Neuronal stem cell (in vitro differentiated cells): ENCODE data around the gene PCDH19.
A peak's percentile ranks its signal among the peaks of the same experiment; 100 is the strongest.

Experiments
- DNase-seq: peaks from one replicate; pipeline ENCODE4 v3.0.0-alpha.2; 2013; ENCODE audit warnings: low spot score
- H2AFZ ChIP-seq: one replicate; pipeline ENCODE4 v1.6.1; 2013; ENCODE audit warnings: mild to moderate bottlenecking, low read length, inconsistent platforms
- H2AK5ac ChIP-seq: 2 replicates; pipeline ENCODE4 v1.6.1; 2013; ENCODE audit warnings: low read depth, mild to moderate bottlenecking, inconsistent platforms, low read length, moderate library complexity, mixed read lengths
- H2BK120ac ChIP-seq: 2 replicates; pipeline ENCODE4 v1.6.1; 2013; ENCODE audit warnings: low read depth, mild to moderate bottlenecking, inconsistent platforms, low read length, moderate library complexity, mixed read lengths
- H2BK12ac ChIP-seq: one replicate; pipeline ENCODE4 v1.6.1; 2013; ENCODE audit warnings: low read length, inconsistent platforms
- H2BK15ac ChIP-seq: 2 replicates; pipeline ENCODE4 v1.6.1; 2013; ENCODE audit warnings: mild to moderate bottlenecking, low read length, inconsistent platforms, mixed read lengths
- H2BK5ac ChIP-seq: one replicate; pipeline ENCODE4 v1.6.1; 2013; ENCODE audit warnings: inconsistent platforms, mild to moderate bottlenecking, low read length, moderate library complexity
- H3K14ac ChIP-seq: one replicate; pipeline ENCODE4 v1.6.1; 2013; ENCODE audit warnings: low read length, inconsistent platforms
- H3K18ac ChIP-seq: 2 replicates; pipeline ENCODE4 v1.6.1; 2013; ENCODE audit warnings: low read length, inconsistent platforms
- H3K23ac ChIP-seq: 2 replicates; pipeline ENCODE4 v1.6.1; 2013; ENCODE audit warnings: low read depth, mild to moderate bottlenecking, mixed read lengths, low read length, inconsistent platforms; ENCODE audit not compliant: poor library complexity
- H3K27ac ChIP-seq: replicated peaks from 3 replicates; pipeline ENCODE4 v1.5.1; 2013; ENCODE audit warnings: low read length, inconsistent platforms
- H3K27me3 ChIP-seq, 3 experiments: 2 replicates each; pipeline ENCODE4 v1.6.1; 2013; ENCODE audit warnings: low read length in 3 of 3, mild to moderate bottlenecking in 2 of 3, inconsistent platforms in 1 of 3, low read depth in 1 of 3, mixed read lengths in 1 of 3, moderate library complexity in 1 of 3; ENCODE audit not compliant: control insufficient read depth in 3 of 3, insufficient read depth in 3 of 3
- H3K36me3 ChIP-seq, 2 donors: replicated peaks in 1 of 2; 2 replicates each; pipeline ENCODE4 v1.6.1; 2013; ENCODE audit warnings: low read length in 2 of 2; ENCODE audit not compliant: control insufficient read depth in 2 of 2, insufficient read depth in 2 of 2
- H3K4ac ChIP-seq: 2 replicates; pipeline ENCODE4 v1.6.1; 2013; ENCODE audit warnings: inconsistent platforms, mild to moderate bottlenecking, low read length, moderate library complexity
- H3K4me1 ChIP-seq, 2 donors: 1 replicate in 1 of 2; 2 replicates in 1 of 2; pipeline ENCODE4 v1.6.1; 2013; ENCODE audit warnings: low read length in 2 of 2, low read depth in 1 of 2; ENCODE audit not compliant: control insufficient read depth in 2 of 2, insufficient read depth in 1 of 2
- H3K4me2 ChIP-seq: one replicate; pipeline ENCODE4 v1.6.1; 2013; ENCODE audit warnings: mild to moderate bottlenecking, low read length, inconsistent platforms; ENCODE audit not compliant: insufficient read depth, poor library complexity, severe bottlenecking
- H3K4me3 ChIP-seq, 2 donors: 2 replicates each; pipeline ENCODE4 v1.5.1; 2013; ENCODE audit warnings: low read length in 2 of 2, mild to moderate bottlenecking in 2 of 2, inconsistent platforms in 1 of 2, moderate library complexity in 1 of 2
- H3K79me1 ChIP-seq: one replicate; pipeline ENCODE4 v1.6.1; 2013; ENCODE audit warnings: low read depth, mild to moderate bottlenecking, inconsistent platforms, low read length, moderate library complexity
- H3K9ac ChIP-seq: one replicate; pipeline ENCODE4 v1.6.1; 2013; ENCODE audit warnings: mild to moderate bottlenecking, low read depth, low read length, inconsistent platforms; ENCODE audit not compliant: poor library complexity
- H3K9me3 ChIP-seq, 2 donors: replicated peaks in 1 of 2; 2 replicates each; pipeline versions ENCODE3 to v1.6.1; 2013; ENCODE audit warnings: low read length in 2 of 2, mild to moderate bottlenecking in 2 of 2, inconsistent platforms in 1 of 2, low read depth in 1 of 2, mixed read lengths in 1 of 2, moderate library complexity in 1 of 2; ENCODE audit not compliant: control insufficient read depth in 2 of 2, insufficient read depth in 1 of 2
- H4K8ac ChIP-seq: one replicate; pipeline ENCODE4 v1.6.1; 2013; ENCODE audit warnings: low read depth, mild to moderate bottlenecking, inconsistent platforms, low read length, moderate library complexity
- H4K91ac ChIP-seq: one replicate; pipeline ENCODE4 v1.6.1; 2013; ENCODE audit warnings: low read length, low read depth, mild to moderate bottlenecking, inconsistent platforms; ENCODE audit not compliant: poor library complexity
- WGBS, 2 donors: extraction: QIAGEN DNeasy Blood & Tissue Kit; methylation state at CpG; one replicate each; pipeline ENCODE4 v1.1.7; 2013; ENCODE audit warnings: missing lambda C conversion rate in 2 of 2, mixed read lengths in 1 of 2; ENCODE audit not compliant: insufficient read length in 2 of 2, insufficient replicate concordance in 1 of 2; ENCODE audit errors: extremely low coverage in 2 of 2; 5-methylcytosine and 5-hydroxymethylcytosine counted together

Gene PCDH19

DNA sequence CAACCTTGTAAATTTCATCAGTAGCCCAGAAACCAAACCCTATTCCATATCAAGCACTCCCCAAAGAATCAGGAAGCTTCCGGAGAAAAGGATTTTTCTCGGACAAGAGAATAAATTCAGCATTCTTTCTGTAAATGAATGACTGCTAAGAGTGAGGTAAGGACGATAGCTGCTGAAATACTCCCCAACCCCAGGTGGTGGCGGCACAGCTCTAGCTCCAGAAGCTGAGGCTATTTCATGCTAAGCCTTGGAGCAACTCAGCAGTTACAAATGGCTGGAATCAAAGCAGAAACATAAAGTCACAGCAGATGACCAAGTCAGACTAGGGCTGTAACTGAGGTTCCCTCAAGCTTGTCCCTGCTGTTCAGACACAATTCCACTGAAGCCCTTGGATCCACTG lies 13.9 kb upstream of the PCDH19 start:
- no peak overlapping the region for H3K18ac ChIP-seq
- H3K9ac ChIP-seq, result no peak overlapping the region
- peaks cover 0 to 5% (median 0%) of the 10 kb centered on the region in 3 experiments for H3K27me3 ChIP-seq
- no peaks in the 10 kb centered on the region for H3K9me3 ChIP-seq
- DNase-seq, result no peak
- H2BK5ac ChIP-seq, result no peak overlapping the region
- H3K27ac ChIP-seq, result no peak overlapping the region
- H3K23ac ChIP-seq, result no peak overlapping the region
- H2BK120ac ChIP-seq, result no peak overlapping the region
- H2AK5ac ChIP-seq, result no peak overlapping the region
- H3K36me3 ChIP-seq, result no peaks in the 10 kb centered on the region
- H3K4me3 ChIP-seq, result no peak overlapping the region
- no peak overlapping the region for H3K4me2 ChIP-seq
- no peak overlapping the region for H4K8ac ChIP-seq
- H3K14ac ChIP-seq, result no peak overlapping the region
- H3K4ac ChIP-seq, result no peak overlapping the region
- no peak overlapping the region for H4K91ac ChIP-seq
- no CpG with 5 or more reads among the region's 4 CpGs for WGBS, 2 donors
- H3K79me1 ChIP-seq, result no peaks in the 10 kb centered on the region
- no peaks in the 10 kb centered on the region for H3K4me1 ChIP-seq
- no peak overlapping the region for H2BK12ac ChIP-seq
- no peak overlapping the region for H2BK15ac ChIP-seq
- H2AFZ ChIP-seq, result peak overlapping the region; percentile 43

DNA sequence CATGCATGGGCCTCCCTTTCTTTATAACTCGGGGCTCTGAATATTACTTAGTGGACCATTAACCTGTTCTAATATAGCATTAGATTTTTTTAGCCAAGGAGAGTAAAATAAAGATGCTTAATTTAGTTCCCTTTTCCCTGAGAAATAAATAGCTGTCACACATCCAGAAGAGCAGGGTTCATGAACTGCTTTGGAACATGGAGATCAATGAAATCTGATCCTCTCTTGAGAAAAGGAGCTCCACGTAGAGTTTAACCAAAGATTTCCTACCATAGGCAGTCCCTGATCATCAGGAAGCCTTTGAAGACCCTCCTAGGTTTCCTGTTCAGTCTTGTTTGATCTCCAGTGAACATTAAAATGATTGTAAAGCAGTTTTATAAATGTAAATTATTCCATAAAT lies 8.5 kb upstream of the PCDH19 start:
- peaks cover 4 to 18% of the 10 kb centered on the region in 2 donors for H3K4me1 ChIP-seq
- no peak overlapping the region for H4K8ac ChIP-seq
- peak overlapping the region; percentile 67 for H2AFZ ChIP-seq
- no peak overlapping the region for H2BK15ac ChIP-seq
- no peak overlapping the region for H2AK5ac ChIP-seq
- H3K9me3 ChIP-seq, result no peaks in the 10 kb centered on the region
- no peak overlapping the region for H2BK12ac ChIP-seq
- no peak overlapping the region for H3K23ac ChIP-seq
- no peak overlapping the region for H3K27ac ChIP-seq
- H3K14ac ChIP-seq, result no peak overlapping the region
- H3K36me3 ChIP-seq, result no peaks in the 10 kb centered on the region
- H3K4me3 ChIP-seq, result no peak overlapping the region
- no peaks in the 10 kb centered on the region for H3K27me3 ChIP-seq
- H3K9ac ChIP-seq, result no peak overlapping the region
- no peak overlapping the region for H3K4ac ChIP-seq
- no peaks in the 10 kb centered on the region for H3K79me1 ChIP-seq
- H3K18ac ChIP-seq, result no peak overlapping the region
- no peak overlapping the region for H2BK120ac ChIP-seq
- H4K91ac ChIP-seq, result no peak overlapping the region
- no CpG with 5 or more reads among the region's 2 CpGs for WGBS, 2 donors
- no peak for DNase-seq
- H3K4me2 ChIP-seq, result no peak overlapping the region
- H2BK5ac ChIP-seq, result no peak overlapping the region

DNA sequence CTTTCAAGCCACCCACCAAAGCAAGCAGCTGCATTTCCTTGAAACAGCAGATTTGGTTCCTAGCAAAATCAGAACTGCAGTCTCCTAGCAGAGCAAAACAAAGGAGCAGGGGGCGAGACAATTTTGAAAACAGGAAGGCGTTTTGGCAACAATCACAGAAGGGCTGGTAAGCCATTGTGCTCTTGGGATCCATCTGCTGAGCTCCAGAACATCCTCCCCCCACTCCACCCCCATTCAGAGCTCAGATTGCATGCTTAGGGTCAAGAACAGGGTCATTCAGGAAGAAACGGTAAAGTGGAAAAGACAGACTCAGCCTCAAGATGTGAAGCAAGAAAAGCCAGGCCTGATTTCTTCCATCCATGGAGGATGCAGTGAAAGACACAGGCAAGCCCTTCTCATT lies 7.6 kb upstream of the PCDH19 start:
- no peak overlapping the region for H3K14ac ChIP-seq
- H3K23ac ChIP-seq, result no peak overlapping the region
- H3K4me3 ChIP-seq, result no peak overlapping the region
- no peaks in the 10 kb centered on the region for H3K79me1 ChIP-seq
- H2BK15ac ChIP-seq, result no peak overlapping the region
- no peak overlapping the region for H3K4me2 ChIP-seq
- H2BK120ac ChIP-seq, result no peak overlapping the region
- H4K8ac ChIP-seq, result no peak overlapping the region
- no peaks in the 10 kb centered on the region for H3K36me3 ChIP-seq
- peak overlapping the region; percentile 35 for H3K27ac ChIP-seq
- H2AK5ac ChIP-seq, result no peak overlapping the region
- H3K4ac ChIP-seq, result no peak overlapping the region
- H3K9ac ChIP-seq, result no peak overlapping the region
- H3K9me3 ChIP-seq, result no peaks in the 10 kb centered on the region
- no peak overlapping the region for H4K91ac ChIP-seq
- no peak for DNase-seq
- no CpG with 5 or more reads among the region's 3 CpGs for WGBS, 2 donors
- peaks cover 6 to 20% of the 10 kb centered on the region in 2 donors for H3K4me1 ChIP-seq
- no peaks in the 10 kb centered on the region for H3K27me3 ChIP-seq
- no peak overlapping the region for H2BK12ac ChIP-seq
- H2BK5ac ChIP-seq, result no peak overlapping the region
- H3K18ac ChIP-seq, result no peak overlapping the region
- peak overlapping the region; percentile 50 for H2AFZ ChIP-seq

GRCh38 chrX:100413229-100413628 lies 3.2 kb upstream of the PCDH19 start:
- no peak overlapping the region for H3K4me3 ChIP-seq

More at GRCh38 chrX:100413229-100413628, 3.2 kb upstream of the PCDH19 start:
- Histone ChIP-seq H2AFZ (peak overlapping the region; percentile 52), H2BK15ac (no peak overlapping the region), H3K4me1 (peaks cover 6 to 17% of the 10 kb centered on the region in 2 donors), H3K23ac (no peak overlapping the region), H3K9me3 (peaks cover 0 to 2% of the 10 kb centered on the region in 2 donors), H4K91ac (no peak overlapping the region), H3K9ac (no peak overlapping the region), H3K27me3 (peaks cover 3 to 30% (median 5%) of the 10 kb centered on the region in 3 experiments), H2BK12ac (no peak overlapping the region), H3K4me2 (no peak overlapping the region), H2BK5ac (no peak overlapping the region), H2AK5ac (no peak overlapping the region), H4K8ac (no peak overlapping the region), H3K14ac (no peak overlapping the region), H3K18ac (no peak overlapping the region), H3K79me1 (no peaks in the 10 kb centered on the region), H2BK120ac (no peak overlapping the region), H3K4ac (no peak overlapping the region), H3K36me3 (peaks cover 0 to under 1% of the 10 kb centered on the region in 2 donors), H3K27ac (no peak overlapping the region)
- WGBS, 2 donors, result no CpG with 5 or more reads among the region's 5 CpGs
- DNase-seq, result no peak
